H1 (cell line): Measurements from ENCODE around the gene PIGH. TPM values are rescaled to one million over a fixed set of nuclear protein-coding genes. Genes with fewer than 3 reads are reported as not detected.

Source experiments
- CTCF ChIA-PET: fragments of 300-600 bp; sonication (Branson Sonifier 250); formaldehyde crosslinking; loops from one replicate; lab custom pipeline; 2021; ENCODE audit not compliant: partially characterized antibody; lab: Charles Lee
- POLR2A ChIA-PET: fragments of 300-600 bp; sonication (Branson Sonifier 250); formaldehyde crosslinking; loops from one replicate; lab custom pipeline; 2021; ENCODE audit warnings: inconsistent platforms; ENCODE audit not compliant: partially characterized antibody; lab: Charles Lee
- DNase-seq, 2 experiments: peaks; one replicate each; pipeline versions ENCODE4 v3.0.0 to v3.0.0-alpha.2; 2010 to 2022; ENCODE audit warnings: low spot score in 2 of 2, low read depth in 1 of 2, mixed read lengths in 1 of 2
- FAIRE-seq: peaks from 2 replicates; lab custom pipeline; 2011; peaks lifted over from hg19 to GRCh38; lab: Jason Lieb, UNC
- H2AFZ ChIP-seq: 2 replicates; pipeline ENCODE4 v1.8.1; 2012; ENCODE audit warnings: low read length, inconsistent platforms
- H2AK5ac ChIP-seq: 2 replicates; pipeline ENCODE4 v1.6.1; 2013; ENCODE audit warnings: low read depth, low read length
- H2BK120ac ChIP-seq: replicated peaks from 2 replicates; pipeline ENCODE3; 2013; ENCODE audit warnings: low read depth, low read length, inconsistent platforms
- H2BK12ac ChIP-seq: 2 replicates; pipeline ENCODE4 v1.6.1; 2013; ENCODE audit warnings: low read depth, low read length
- H2BK15ac ChIP-seq: 2 replicates; pipeline ENCODE4 v1.6.1; 2013; ENCODE audit warnings: low read length
- H2BK20ac ChIP-seq: 2 replicates; pipeline ENCODE4 v1.6.1; 2013; ENCODE audit warnings: low read length
- H2BK5ac ChIP-seq: 2 replicates; pipeline ENCODE4 v1.6.1; 2013; ENCODE audit warnings: low read depth, low read length
- H3K14ac ChIP-seq: 2 replicates; pipeline ENCODE4 v1.6.1; 2013; ENCODE audit warnings: inconsistent platforms; ENCODE audit not compliant: insufficient read length
- H3K18ac ChIP-seq: 2 replicates; pipeline ENCODE4 v1.6.1; 2013; ENCODE audit warnings: low read length; ENCODE audit errors: extremely low read depth
- H3K23ac ChIP-seq: 2 replicates; pipeline ENCODE4 v1.6.1; 2013; ENCODE audit warnings: inconsistent platforms; ENCODE audit not compliant: insufficient read length
- H3K23me2 ChIP-seq: 2 replicates; pipeline ENCODE4 v1.6.1; 2013; ENCODE audit warnings: low read depth, low read length
- H3K27ac ChIP-seq: 2 replicates; pipeline ENCODE4 v1.6.1; 2011; ENCODE audit warnings: low read depth, low read length, inconsistent platforms
- H3K27me3 ChIP-seq, 4 experiments: replicated peaks in 1 of 4; 1 replicate in 1 of 4; 2 replicates in 3 of 4; pipeline versions ENCODE4 v1.6.1 to v1.8.1; 2011 to 2013; ENCODE audit warnings: low read length in 3 of 4, mild to moderate bottlenecking in 3 of 4, inconsistent platforms in 2 of 4, mixed read lengths in 2 of 4, moderate library complexity in 1 of 4; ENCODE audit not compliant: control insufficient read depth in 3 of 4, insufficient read depth in 3 of 4; ENCODE audit errors: extremely low read depth in 1 of 4
- H3K36me3 ChIP-seq, 4 experiments: 2 replicates each; pipeline versions ENCODE4 v1.6.1 to v1.8.1; 2011 to 2013; ENCODE audit warnings: mild to moderate bottlenecking in 4 of 4, low read length in 3 of 4, moderate library complexity in 2 of 4, control low read depth in 1 of 4, inconsistent platforms in 1 of 4; ENCODE audit not compliant: insufficient read depth in 4 of 4, control insufficient read depth in 2 of 4
- H3K4ac ChIP-seq: replicated peaks from 2 replicates; pipeline ENCODE3; 2013; ENCODE audit warnings: low read length, low read depth, mixed read lengths, inconsistent platforms; ENCODE audit not compliant: insufficient read length
- H3K4me1 ChIP-seq, 4 experiments: replicated peaks in 1 of 4; 1 replicate in 1 of 4; 2 replicates in 3 of 4; pipeline versions ENCODE4 v1.6.1 to v1.8.1; 2011 to 2013; ENCODE audit warnings: low read length in 3 of 4, inconsistent platforms in 2 of 4, mixed read lengths in 1 of 4; ENCODE audit not compliant: insufficient read depth in 4 of 4, control insufficient read depth in 3 of 4
- H3K4me2 ChIP-seq, 2 experiments: 2 replicates each; pipeline versions ENCODE4 v1.6.1 to v1.8.1; 2011 to 2013; ENCODE audit warnings: low read depth in 2 of 2, low read length in 2 of 2, control low read depth in 1 of 2, inconsistent platforms in 1 of 2, mild to moderate bottlenecking in 1 of 2; ENCODE audit not compliant: insufficient read depth in 1 of 2
- H3K4me3 ChIP-seq, 4 experiments: fragments of 200-600, 300-600 bp in 1 of 4; sonication (generic), shearing (Covaris generic), sonication (Bioruptor Twin) in 1 of 4; 2 replicates each; pipeline versions ENCODE4 v1.5.1 to v1.8.1; 2011 to 2016; ENCODE audit warnings: low read length in 4 of 4, low read depth in 3 of 4, control low read depth in 2 of 4, inconsistent platforms in 2 of 4, mild to moderate bottlenecking in 2 of 4, mixed read lengths in 1 of 4, moderate library complexity in 1 of 4; ENCODE audit not compliant: insufficient read depth in 2 of 4; ENCODE audit errors: extremely low read depth in 1 of 4
- H3K56ac ChIP-seq: replicated peaks from 2 replicates; pipeline ENCODE3; 2013; ENCODE audit warnings: low read depth, mild to moderate bottlenecking, mixed read lengths, low read length, inconsistent platforms; ENCODE audit not compliant: insufficient read length
- H3K79me1 ChIP-seq: 2 replicates; pipeline ENCODE4 v1.6.1; 2013; ENCODE audit warnings: low read depth, low read length, control low read depth
- H3K79me2 ChIP-seq, 2 experiments: 2 replicates each; pipeline versions ENCODE4 v1.6.1 to v1.8.1; 2012 to 2013; ENCODE audit warnings: low read length in 2 of 2, mild to moderate bottlenecking in 2 of 2, inconsistent platforms in 1 of 2; ENCODE audit not compliant: insufficient read depth in 2 of 2, control insufficient read depth in 1 of 2
- H3K9ac ChIP-seq, 4 experiments: replicated peaks in 1 of 4; 1 replicate in 1 of 4; 2 replicates in 3 of 4; pipeline versions ENCODE4 v1.6.1 to v1.8.1; 2011 to 2013; ENCODE audit warnings: low read depth in 3 of 4, low read length in 3 of 4, control low read depth in 2 of 4, mild to moderate bottlenecking in 2 of 4, moderate library complexity in 2 of 4, inconsistent platforms in 1 of 4; ENCODE audit errors: extremely low read depth in 1 of 4
- H3K9me3 ChIP-seq, 2 experiments: 2 replicates each; pipeline versions ENCODE4 v1.6.1 to v1.8.1; 2012 to 2013; ENCODE audit warnings: mild to moderate bottlenecking in 2 of 2, moderate library complexity in 2 of 2, control low read depth in 1 of 2, inconsistent platforms in 1 of 2, low read depth in 1 of 2, low read length in 1 of 2, mixed read lengths in 1 of 2; ENCODE audit not compliant: insufficient read depth in 2 of 2
- H4K20me1 ChIP-seq, 2 experiments: replicated peaks in 1 of 2; 2 replicates each; pipeline versions ENCODE3 to v1.8.1; 2011 to 2013; ENCODE audit warnings: inconsistent platforms in 2 of 2, low read length in 2 of 2, mild to moderate bottlenecking in 1 of 2; ENCODE audit not compliant: insufficient read depth in 2 of 2, control insufficient read depth in 1 of 2
- H4K5ac ChIP-seq: 2 replicates; pipeline ENCODE4 v1.6.1; 2013; ENCODE audit warnings: low read length, low read depth, mixed read lengths, inconsistent platforms; ENCODE audit not compliant: insufficient read length
- H4K8ac ChIP-seq: 2 replicates; pipeline ENCODE4 v1.8.0; 2013; ENCODE audit warnings: mild to moderate bottlenecking, moderate library complexity, low read length, inconsistent platforms; ENCODE audit not compliant: insufficient read depth; ENCODE audit errors: extremely low read depth
- H4K91ac ChIP-seq: replicated peaks from 2 replicates; pipeline ENCODE3; 2013; ENCODE audit warnings: low read length, mixed read lengths, inconsistent platforms; ENCODE audit not compliant: insufficient read length
- ATF2 ChIP-seq: IDR thresholded peaks from 2 replicates; pipeline ENCODE4 v1.6.1; 2012; ENCODE audit warnings: low read length, inconsistent platforms
- CHD2 ChIP-seq: IDR thresholded peaks from 2 replicates; pipeline ENCODE4 v1.6.1; 2012; ENCODE audit warnings: low read length, improper control_type of control experiment
- E2F6 ChIP-seq: IDR thresholded peaks from 2 replicates; pipeline ENCODE4 v1.6.1; 2012; ENCODE audit warnings: inconsistent platforms
- EP300 ChIP-seq, 2 experiments: IDR thresholded peaks; 1 replicate in 1 of 2; 2 replicates in 1 of 2; pipeline ENCODE4 v1.6.1; 2011 to 2012; ENCODE audit warnings: low read depth in 2 of 2, low read length in 2 of 2, mild to moderate bottlenecking in 2 of 2, borderline replicate concordance in 1 of 2, inconsistent platforms in 1 of 2, moderate library complexity in 1 of 2
- HDAC6 ChIP-seq: IDR thresholded peaks from one replicate; pipeline ENCODE4 v1.7.1; 2012; ENCODE audit warnings: low read depth, mild to moderate bottlenecking, inconsistent platforms, low read length, moderate library complexity
- KDM1A ChIP-seq: fragments of 200-600, 300-600 bp; sonication (generic); IDR thresholded peaks from 2 replicates; pipeline ENCODE4 v1.7.1; 2016; ENCODE audit warnings: mild to moderate bottlenecking, low read length, borderline replicate concordance
- NRF1 ChIP-seq: IDR thresholded peaks from 2 replicates; pipeline ENCODE4 v1.6.1; 2011; ENCODE audit warnings: mild to moderate bottlenecking, low read depth, low read length, improper control_type of control experiment
- POU5F1 ChIP-seq: IDR thresholded peaks from 2 replicates; pipeline ENCODE4 v1.6.1; 2011; ENCODE audit warnings: low read depth, mild to moderate bottlenecking, low read length, moderate library complexity
- RXRA ChIP-seq: IDR thresholded peaks from 2 replicates; pipeline ENCODE4 v1.6.1; 2011; ENCODE audit warnings: low read depth, mild to moderate bottlenecking, low read length, moderate library complexity; ENCODE audit not compliant: insufficient read depth
- SUZ12 ChIP-seq: fragments of 200-600 bp; sonication (generic); IDR thresholded peaks from 2 replicates; pipeline ENCODE4 v1.6.1; 2012; ENCODE audit warnings: mild to moderate bottlenecking, inconsistent platforms, low read length, moderate library complexity, mixed read lengths
- TBP ChIP-seq: IDR thresholded peaks from 2 replicates; pipeline ENCODE4 v1.6.1; 2011; ENCODE audit warnings: low read depth, low read length, improper control_type of control experiment
- YY1 ChIP-seq: IDR thresholded peaks from 2 replicates; pipeline ENCODE4 v1.6.1; 2011; ENCODE audit warnings: low read depth, mild to moderate bottlenecking, low read length
- WGBS, 2 experiments: shearing (Covaris generic) in 1 of 2; methylation state at CpG; one replicate each; pipeline versions ENCODE4 v1.1.6 to v1.1.7; 2013 to 2015; ENCODE audit warnings: low lambda C conversion rate in 2 of 2, mixed read lengths in 2 of 2, inconsistent platforms in 1 of 2, low coverage in 1 of 2, missing lambda C conversion rate in 1 of 2; ENCODE audit not compliant: insufficient replicate concordance in 2 of 2, insufficient coverage in 1 of 2, insufficient read length in 1 of 2; ENCODE audit errors: extremely low coverage in 1 of 2, missing lambda C conversion rate in 1 of 2; 5-methylcytosine and 5-hydroxymethylcytosine counted together
- polyA plus RNA-seq, 7 experiments: library from polyadenylated mRNA; depleted of rRNA in 3 of 7; stranded (reverse) in 5 of 7; unstranded in 2 of 7; fragments of >200 nt in 5 of 7; fragments of 200-250 nt in 2 of 7; gene quantifications; 1 replicate in 5 of 7; 2 replicates in 1 of 7; 4 replicates in 1 of 7; pipeline versions ENCODE4 v1.2.1 to v1.2.3, GENCODE V29; 2011 to 2013; ENCODE audit warnings: missing spikeins in 2 of 7, mixed read lengths in 2 of 7
- total RNA-seq: library from RNA; stranded (reverse); fragmentation: NEBNext Ultra II Directional; extraction: Animal tissue kit (Norgen Biotek cat#: 25700); gene quantifications from 2 replicates; pipeline ENCODE4 v1.2.1, GENCODE V29; 2021

Gene PIGH
- total and polyA plus RNA-seq, 2 of the 8 experiments (the other 6 are each of a cell fraction or from before 2014, with no cell fraction given): 7.2 to 8.6 TPM

DNA sequence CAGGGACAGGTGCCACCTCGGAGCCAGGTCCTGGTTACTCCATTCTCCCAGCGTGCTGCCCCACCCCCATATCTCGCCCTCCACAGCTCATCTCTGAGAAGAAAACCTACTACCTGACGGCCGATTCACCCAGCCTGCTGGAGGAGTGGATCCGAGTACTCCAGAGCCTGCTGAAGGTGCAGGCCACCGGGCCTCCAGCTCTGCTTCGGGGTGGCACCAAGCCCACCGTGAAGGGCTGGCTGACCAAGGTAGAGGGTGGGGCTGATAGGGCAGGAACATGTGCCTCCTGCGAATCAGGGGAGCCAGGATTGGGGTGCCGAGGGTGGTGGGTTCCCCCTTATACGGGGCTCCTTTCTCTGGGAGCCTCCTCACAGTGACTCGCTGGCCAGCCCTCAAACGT is 25.9 kb downstream of the PIGH start:
- H2BK12ac ChIP-seq: no peak overlapping the region
- ChIA-PET CTCF (interaction anchor here (1.6 to 28.8 kb wide), 4 partner anchors 10 to 150 kb away, joined by 7 to 924 read pairs (median 316); partner anchors contain the start of gene PLEKHH1), POLR2A (no interaction called here)
- H3K18ac ChIP-seq: no peak overlapping the region
- H2BK15ac ChIP-seq: no peak overlapping the region
- no peak overlapping the region for H4K8ac ChIP-seq
- no peaks in the 10 kb centered on the region for H3K27me3 ChIP-seq
- no peaks in the 10 kb centered on the region for H3K9me3 ChIP-seq
- no peak overlapping the region for H3K56ac ChIP-seq
- H3K4me3 ChIP-seq: no peak overlapping the region
- no peak overlapping the region for H2BK5ac ChIP-seq
- H3K9ac ChIP-seq: no peak overlapping the region
- H4K5ac ChIP-seq: no peak overlapping the region
- no peak overlapping the region for H2BK120ac ChIP-seq
- H3K79me1 ChIP-seq: no peaks in the 10 kb centered on the region; the same call in 1 of the 2 replicates
- no peak overlapping the region for H3K14ac ChIP-seq
- no peak overlapping the region for H3K27ac ChIP-seq
- H3K79me2 ChIP-seq: no peaks in the 10 kb centered on the region
- H3K23me2 ChIP-seq: no peaks in the 10 kb centered on the region
- peaks cover 4 to 14% (median 7%) of the 10 kb centered on the region in 4 experiments; a peak in 4 of 8 replicates for H3K36me3 ChIP-seq
- H4K20me1 ChIP-seq: peaks cover 3% of the 10 kb centered on the region in 2 experiments
- DNase-seq: no peak
- no peak overlapping the region for H2BK20ac ChIP-seq
- no peak overlapping the region for H4K91ac ChIP-seq
- no peaks in the 10 kb centered on the region for H3K4me1 ChIP-seq
- FAIRE-seq: no peak
- no peak overlapping the region for H3K4ac ChIP-seq
- H2AFZ ChIP-seq: no peak overlapping the region
- WGBS, 2 experiments: 85% methylated on average over 14 of the region's 14 CpGs; no CpG with 5 or more reads in 1 of the 2 experiments
- H3K23ac ChIP-seq: no peak overlapping the region
- no peak overlapping the region for H3K4me2 ChIP-seq
- H2AK5ac ChIP-seq: no peak overlapping the region
- no peak for TF ChIP-seq RXRA
- no peak for TF ChIP-seq YY1
- TF ChIP-seq E2F6: no peak
- TF ChIP-seq ATF2: no peak
- no peak for TF ChIP-seq POU5F1
- no peak for TF ChIP-seq TBP
- TF ChIP-seq CHD2: no peak
- TF ChIP-seq NRF1: no peak
- TF ChIP-seq KDM1A: no peak
- TF ChIP-seq EP300 (IDR thresholded peaks at IDR 0.05; ENCODE audit: borderline replicate concordance in 1 of 2, low read depth in 2 of 2, low read length in 2 of 2): no peak
- no peak for TF ChIP-seq SUZ12
- no peak for TF ChIP-seq HDAC6
